HG03196 (cell line): Measurements from ENCODE around the gene RNF34.

Experiments
- ATAC-seq: cut with Tn5 transposase; IDR thresholded peaks from one replicate; pipeline ENCODE4 v1.9.1; 2021; ENCODE audit not compliant: unreplicated experiment

Gene RNF34

GRCh38 chr12:121388421-121388981, 11.4 kb upstream of the RNF34 start:
- ATAC-seq: no peak

GRCh38 chr12:121390856-121391255, 9.1 kb upstream of the RNF34 start:
- no peak for ATAC-seq

- no peak for ATAC-seq
Measured at GRCh38 chr12:121391619-121392324, 8.1 kb upstream of the RNF34 start.

GRCh38 chr12:121392325-121392716, 7.6 kb upstream of the RNF34 start:
- no peak for ATAC-seq

GRCh38 chr12:121397521-121397920, 2.4 kb upstream of the RNF34 start:
- no peak for ATAC-seq

- no peak for ATAC-seq
Measured at GRCh38 chr12:121398355-121398754, 1.6 kb upstream of the RNF34 start.

GRCh38 chr12:121400332-121401139, 618 bp downstream of the RNF34 start:
- peak; percentile 42 for ATAC-seq

- ATAC-seq: no peak
Measured at GRCh38 chr12:121403721-121404120, 3.8 kb downstream of the RNF34 start.

- ATAC-seq: no peak
Measured at GRCh38 chr12:121404734-121405133, 4.8 kb downstream of the RNF34 start.

- ATAC-seq: no peak
Measured at GRCh38 chr12:121405211-121405610, 5.3 kb downstream of the RNF34 start.

- ATAC-seq: no peak
Measured at GRCh38 chr12:121413917-121414316, 14.0 kb downstream of the RNF34 start.

GRCh38 chr12:121417847-121418246, 17.9 kb downstream of the RNF34 start:
- no peak for ATAC-seq

- ATAC-seq: no peak
Measured at GRCh38 chr12:121420109-121420508, 20.2 kb downstream of the RNF34 start.

- no peak for ATAC-seq
Measured at GRCh38 chr12:121423253-121423652, 23.3 kb downstream of the RNF34 start.

- ATAC-seq: no peak
Measured at GRCh38 chr12:121423682-121424623, 24.0 kb downstream of the RNF34 start.

- no peak for ATAC-seq
Measured at GRCh38 chr12:121424624-121424975, 24.7 kb downstream of the RNF34 start.

GRCh38 chr12:121427556-121428050, 27.7 kb downstream of the RNF34 start:
- ATAC-seq: no peak

GRCh38 chr12:121428883-121429282, 29.0 kb downstream of the RNF34 start:
- ATAC-seq: no peak

GRCh38 chr12:121430833-121431415, 31.0 kb downstream of the RNF34 start:
- no peak for ATAC-seq

- ATAC-seq: no peak
Measured at GRCh38 chr12:121432740-121433480, 33.0 kb downstream of the RNF34 start.
